GM12878 (cell line): ENCODE data around the gene RUFY4. TPM values are rescaled to one million over a fixed set of nuclear protein-coding genes. Genes with fewer than 3 reads are reported as not detected.

Experiments
- ATAC-seq: fragments of 200-7000 bp; cut with Tn5 transposase; 3 replicates; pipeline ENCODE4 v1.9.1; 2020; ENCODE audit warnings: mild to moderate bottlenecking, moderate library complexity
- BruUV-seq: library from RNA; stranded (reverse); fragments of 400-500 nt; replicated peaks from 2 replicates; lab custom pipeline; 2021; lab: Mats Ljungman, UMichigan
- CTCF ChIA-PET: fragments of 300-600 bp; sonication (Branson Sonifier 250); formaldehyde crosslinking; extraction: SDS; loops from one replicate; lab custom pipeline; 2021; ENCODE audit warnings: inconsistent platforms; lab: Yijun Ruan, JAX
- POLR2A ChIA-PET: fragments of 350-600 bp; formaldehyde crosslinking; extraction: SDS; loops from one replicate; lab custom pipeline; 2021; ENCODE audit warnings: inconsistent platforms; lab: Charles Lee
- RAD21 ChIA-PET: fragments of 300-600 bp; sonication (Branson Sonifier 250); formaldehyde crosslinking; loops from one replicate; lab custom pipeline; 2023; ENCODE audit warnings: antibody characterized with exemption; ENCODE audit not compliant: unreplicated experiment; lab: Charles Lee
- SMC1A ChIA-PET: fragments of 300-600 bp; sonication (Branson Sonifier 250); formaldehyde crosslinking; loops from one replicate; lab custom pipeline; 2023; ENCODE audit not compliant: unreplicated experiment, uncharacterized antibody; lab: Charles Lee
- DNase-seq: peaks from one replicate; pipeline ENCODE4 v3.0.0-alpha.2; 2011; ENCODE audit warnings: low read depth, low spot score
- FAIRE-seq: peaks from 3 replicates; lab custom pipeline; 2011; peaks lifted over from hg19 to GRCh38; lab: Jason Lieb, UNC
- H2AFZ ChIP-seq: 2 replicates; pipeline ENCODE4 v1.6.0; 2011; ENCODE audit warnings: low read depth, low read length, control low read depth; ENCODE audit not compliant: control insufficient read depth
- H3K27ac ChIP-seq: 2 replicates; pipeline ENCODE4 v1.5.1; 2011; ENCODE audit warnings: control low read depth; ENCODE audit not compliant: control insufficient read depth, insufficient read depth
- H3K27me3 ChIP-seq, 2 experiments: replicated peaks in 1 of 2; 2 replicates each; pipeline versions ENCODE4 v1.6.0 to v1.6.1; 2011; ENCODE audit warnings: low read length in 1 of 2; ENCODE audit not compliant: control insufficient read depth in 2 of 2, insufficient read depth in 2 of 2
- H3K36me3 ChIP-seq, 2 experiments: 2 replicates each; pipeline ENCODE4 v1.5.1; 2011; ENCODE audit warnings: low read length in 1 of 2; ENCODE audit not compliant: control insufficient read depth in 2 of 2, insufficient read depth in 2 of 2
- H3K4me1 ChIP-seq: 2 replicates; pipeline ENCODE4 v1.6.1; 2011; ENCODE audit warnings: mild to moderate bottlenecking, low read length, moderate library complexity, mixed read lengths; ENCODE audit not compliant: control insufficient read depth, insufficient read depth
- H3K4me2 ChIP-seq: 2 replicates; pipeline ENCODE4 v1.6.0; 2011; ENCODE audit warnings: control low read depth; ENCODE audit not compliant: control insufficient read depth, insufficient read depth
- H3K4me3 ChIP-seq: fragments of 200-600 bp; sonication (generic); 2 replicates; pipeline ENCODE4 v1.5.1; 2016
- H3K79me2 ChIP-seq: 2 replicates; pipeline ENCODE4 v1.6.0; 2011; ENCODE audit warnings: low read length; ENCODE audit not compliant: control insufficient read depth, insufficient read depth
- H3K9ac ChIP-seq: 2 replicates; pipeline ENCODE4 v1.8.0; 2011; ENCODE audit warnings: low read length, control low read depth, mixed read lengths; ENCODE audit not compliant: control insufficient read depth, insufficient read depth
- H3K9me3 ChIP-seq: replicated peaks from 3 replicates; pipeline ENCODE4 v1.5.1; 2011; ENCODE audit warnings: mild to moderate bottlenecking, low read length; ENCODE audit not compliant: control insufficient read depth, insufficient read depth
- H4K20me1 ChIP-seq: 2 replicates; pipeline ENCODE4 v1.6.0; 2011; ENCODE audit not compliant: control insufficient read depth, insufficient read depth
- BCL11A ChIP-seq: IDR thresholded peaks from 2 replicates; pipeline ENCODE4 v1.6.1; 2011; ENCODE audit warnings: low read depth, low read length
- E2F4 ChIP-seq: IDR thresholded peaks from 2 replicates; pipeline ENCODE4 v1.6.1; 2012; ENCODE audit warnings: low read depth, low read length, improper control_type of control experiment
- GATAD2B ChIP-seq: fragments of 450-650 bp; conservative IDR thresholded peaks from 2 replicates; pipeline ENCODE4 v1.6.1; 2017; ENCODE audit warnings: low read depth, mild to moderate bottlenecking, moderate library complexity
- LARP7 ChIP-seq: fragments of 450-650 bp; IDR thresholded peaks from 2 replicates; pipeline ENCODE4 v1.6.1; 2017; ENCODE audit warnings: mild to moderate bottlenecking
- NR2C1 ChIP-seq: fragments of 450-650 bp; IDR thresholded peaks from 2 replicates; pipeline ENCODE4 v1.6.1; 2017; ENCODE audit warnings: antibody characterized with exemption, mild to moderate bottlenecking, moderate library complexity
- NRF1 ChIP-seq: conservative IDR thresholded peaks from 2 replicates; pipeline ENCODE4 v1.6.1; 2011; ENCODE audit warnings: mild to moderate bottlenecking, low read depth, low read length, improper control_type of control experiment
- STAT1 ChIP-seq: fragments of 450-650 bp; conservative IDR thresholded peaks from 2 replicates; pipeline ENCODE4 v1.6.1; 2014; ENCODE audit warnings: antibody characterized with exemption, mild to moderate bottlenecking
- TCF12 ChIP-seq: IDR thresholded peaks from 2 replicates; pipeline ENCODE4 v1.6.1; 2011; ENCODE audit warnings: low read depth, mild to moderate bottlenecking, low read length
- WGBS: methylation state at CpG from one replicate; pipeline ENCODE4 v1.1.6; 2016; ENCODE audit warnings: low lambda C conversion rate; ENCODE audit not compliant: insufficient replicate concordance, insufficient coverage; ENCODE audit errors: missing lambda C conversion rate; 5-methylcytosine and 5-hydroxymethylcytosine counted together
- in situ Hi-C: fragments of 300-500 bp; cut with MboI; formaldehyde crosslinking; loops from 9 replicates; pipeline ENCODE4 v1.14.3; 2018; ENCODE audit warnings: mixed read lengths
- intact Hi-C: fragments of 100-400 bp; cut with micrococcal nuclease; formaldehyde crosslinking; loops from one replicate; pipeline ENCODE4 v1.14.2; 2022; ENCODE audit not compliant: unreplicated experiment
- polyA plus RNA-seq, 11 experiments: library from polyadenylated mRNA; depleted of rRNA in 4 of 11; unstranded in 6 of 11; stranded (reverse) in 5 of 11; fragments of >200 nt; fragmentation: Nextera tagmentation in 4 of 11; fragmentation: Illumina TruSeq in 1 of 11; extraction: Ambion mirVana in 4 of 11; extraction: Trizol in 1 of 11; gene quantifications; 1 replicate in 1 of 11; 2 replicates in 10 of 11; pipeline versions ENCODE4 v1.2.1 to v1.2.3, GENCODE V29; 2011 to 2016; ENCODE audit warnings: inconsistent platforms in 2 of 11, missing spikeins in 2 of 11, low read depth in 1 of 11
- total RNA-seq, 4 experiments: library from RNA; depleted of rRNA in 3 of 4; stranded (reverse); fragments of >200 nt in 3 of 4; fragmentation: Illumina TruSeq in 1 of 4; extraction: Trizol in 1 of 4; gene quantifications; 2 replicates each; pipeline versions ENCODE4 v1.2.1 to v1.2.3, GENCODE V29; 2013 to 2021

The RUFY4 gene
- total and polyA plus RNA-seq, 10 of the 15 experiments (the other 5 are each of a cell fraction or from before 2014, with no cell fraction given), result 0.05 to 2.7 (median 0.90) TPM

DNA sequence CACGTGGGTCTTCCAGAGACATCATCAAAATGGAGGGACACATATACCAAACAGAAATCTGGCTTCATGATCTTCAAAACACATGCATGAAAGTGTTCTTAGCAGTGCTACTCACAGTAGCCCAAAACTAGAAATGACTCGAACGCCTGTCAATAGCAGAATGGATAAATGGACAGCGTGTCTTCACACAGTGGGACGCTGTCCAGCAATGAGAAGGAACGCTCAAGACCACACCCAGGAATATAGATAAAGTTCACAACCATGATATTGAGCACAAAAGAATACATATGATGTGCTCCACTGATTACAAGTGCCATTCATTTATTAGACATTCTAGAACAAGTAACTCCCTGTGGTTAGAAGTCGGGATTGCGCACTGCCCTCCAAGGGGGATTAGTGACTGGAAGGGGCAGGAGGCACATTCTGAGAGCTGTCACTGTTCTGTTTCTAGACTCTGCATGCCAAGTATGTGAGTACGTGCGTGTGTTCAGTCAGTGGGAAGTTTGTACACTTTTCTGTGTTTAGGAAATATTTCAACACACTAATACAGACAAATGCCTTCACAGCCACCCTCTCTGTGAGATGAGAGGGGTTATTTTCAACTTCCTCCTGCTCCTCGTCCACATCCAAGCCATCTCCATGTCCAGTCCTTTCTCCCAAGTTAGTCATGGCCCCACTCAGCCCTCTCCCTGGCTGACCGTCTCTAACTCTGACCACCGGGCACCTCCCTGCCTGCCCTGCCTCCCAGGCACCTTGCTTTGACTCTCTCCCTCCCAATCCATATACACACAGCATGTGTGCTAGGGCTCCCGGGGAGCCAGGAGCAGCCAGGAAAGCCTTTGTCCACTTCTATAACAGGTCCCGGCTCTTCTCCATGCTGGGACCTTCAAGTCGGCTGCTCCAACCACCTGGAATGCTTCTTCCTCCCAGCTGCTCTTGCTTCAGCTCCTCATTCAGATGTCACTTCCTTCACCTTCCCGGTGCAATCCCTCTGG, 39.4 kb upstream of the RUFY4 start:
- intact Hi-C loops, result no loop called here
- FAIRE-seq (no peak), ATAC-seq (no peak), DNase-seq (no peak)
- no peak for TF ChIP-seq STAT1
- no peak for TF ChIP-seq BCL11A
- no peak for TF ChIP-seq TCF12
- TF ChIP-seq GATAD2B, result no peak
- TF ChIP-seq NRF1, result no peak
- no peak for TF ChIP-seq NR2C1
- TF ChIP-seq E2F4, result no peak
- no peak for TF ChIP-seq LARP7
- ChIA-PET SMC1A (no interaction called here), RAD21 (no interaction called here), POLR2A (no interaction called here), CTCF (no interaction called here)
- Histone ChIP-seq H3K4me3 (no peak overlapping the region), H3K36me3 (no peaks in the 10 kb centered on the region), H3K4me1 (peaks cover 6% of the 10 kb centered on the region), H3K27me3 (no peaks in the 10 kb centered on the region; a peak in 2 of 4 replicates), H3K9ac (no peak overlapping the region), H3K27ac (no peak overlapping the region), H4K20me1 (no peaks in the 10 kb centered on the region), H3K4me2 (no peak overlapping the region), H2AFZ (no peak overlapping the region), H3K79me2 (no peaks in the 10 kb centered on the region), H3K9me3 (no peaks in the 10 kb centered on the region)
- in situ Hi-C loops, result no loop called here
- BruUV-seq, result no TSS peak
- 40% methylated on average over 17 of the region's 17 CpGs for WGBS
